Left ventricle myocardium inferior (tissue), 1 donor: ENCODE results near the gene STX2. TPM values are rescaled to one million over a fixed set of nuclear protein-coding genes. Genes with fewer than 3 reads are reported as not detected.

Experiments
- DNase-seq: peaks from one replicate; pipeline ENCODE4 v3.0.0-alpha.2; 2020
- H3K27ac ChIP-seq: fragments of 200-600 bp; replicated peaks from 2 replicates; pipeline ENCODE4 v1.8.0; 2021
- H3K27me3 ChIP-seq: fragments of 200-600 bp; 2 replicates; pipeline ENCODE4 v1.8.0; 2021; ENCODE audit warnings: low read depth
- H3K36me3 ChIP-seq: fragments of 200-600 bp; 2 replicates; pipeline ENCODE4 v1.8.0; 2021
- H3K4me1 ChIP-seq: fragments of 200-600 bp; 2 replicates; pipeline ENCODE4 v1.8.0; 2021
- H3K4me3 ChIP-seq: fragments of 200-600 bp; 2 replicates; pipeline ENCODE4 v1.8.0; 2021; ENCODE audit warnings: mild to moderate bottlenecking, moderate library complexity
- H3K9me3 ChIP-seq: fragments of 200-600 bp; replicated peaks from 2 replicates; pipeline ENCODE4 v1.8.0; 2021
- CTCF ChIP-seq: fragments of 200-600 bp; IDR thresholded peaks from 2 replicates; pipeline ENCODE4 v1.8.0; 2021; ENCODE audit warnings: antibody characterized with exemption, mild to moderate bottlenecking, borderline replicate concordance
- intact Hi-C: fragments of 100-400 bp; cut with micrococcal nuclease; formaldehyde crosslinking; loops from one replicate; pipeline ENCODE4 v1.11.0; 2022
- total RNA-seq: library from RNA; stranded (reverse); fragmentation: NEBNext Ultra II Directional; extraction: Animal tissue kit (Norgen Biotek cat#: 25700); gene quantifications from one replicate; pipeline ENCODE4 v1.2.1, GENCODE V29; 2021
- donor health status: DM: no; HTN: yes; CAD: no; lungs with severe emphysema.

The STX2 gene
- total RNA-seq, 1 donor from 2014 or later: 11.1 TPM

DNA sequence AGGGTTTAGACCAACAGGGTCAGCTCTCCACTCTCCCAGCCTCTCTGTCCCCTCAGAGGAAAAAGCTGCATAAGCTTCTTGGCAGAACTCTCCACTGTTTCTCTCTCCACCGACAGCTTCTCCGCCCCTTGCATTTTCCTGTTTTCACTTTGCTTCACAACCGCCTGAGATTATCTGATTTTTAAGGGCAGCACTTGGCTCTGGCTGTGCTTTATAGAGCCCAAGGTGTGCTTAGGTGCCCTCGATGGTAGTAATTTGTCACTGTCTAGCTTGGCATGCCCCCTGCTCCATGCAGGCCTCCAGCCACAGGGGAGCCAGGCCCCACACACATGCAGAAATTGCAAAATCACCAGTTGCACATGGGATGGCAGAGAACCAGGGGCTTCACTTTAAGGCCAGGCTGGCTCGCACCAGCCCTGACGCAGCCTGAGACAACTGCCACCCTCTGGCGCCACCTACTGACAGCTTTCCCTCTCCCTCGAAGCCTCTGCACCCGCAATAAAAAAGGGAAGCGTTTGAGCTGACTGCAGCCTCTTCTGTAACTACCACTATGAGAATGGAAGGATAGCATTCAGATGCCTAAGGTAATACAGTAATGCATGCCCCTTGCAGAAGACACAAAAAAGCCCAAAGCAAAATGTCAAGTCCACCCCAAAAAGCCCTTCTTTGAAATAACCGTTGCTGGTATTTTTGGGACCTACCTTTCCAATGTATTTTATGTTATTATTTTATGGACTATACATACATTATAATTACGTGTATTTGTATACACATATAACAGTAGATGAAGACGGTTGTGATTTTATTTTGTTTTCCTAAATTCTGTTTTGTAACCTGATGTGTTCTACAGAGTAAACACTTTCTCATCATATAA, 90.9 kb downstream of the STX2 start:
- peak; percentile 88 for TF ChIP-seq CTCF
- H3K27me3 ChIP-seq: peaks cover 84% of the 10 kb centered on the region

DNA sequence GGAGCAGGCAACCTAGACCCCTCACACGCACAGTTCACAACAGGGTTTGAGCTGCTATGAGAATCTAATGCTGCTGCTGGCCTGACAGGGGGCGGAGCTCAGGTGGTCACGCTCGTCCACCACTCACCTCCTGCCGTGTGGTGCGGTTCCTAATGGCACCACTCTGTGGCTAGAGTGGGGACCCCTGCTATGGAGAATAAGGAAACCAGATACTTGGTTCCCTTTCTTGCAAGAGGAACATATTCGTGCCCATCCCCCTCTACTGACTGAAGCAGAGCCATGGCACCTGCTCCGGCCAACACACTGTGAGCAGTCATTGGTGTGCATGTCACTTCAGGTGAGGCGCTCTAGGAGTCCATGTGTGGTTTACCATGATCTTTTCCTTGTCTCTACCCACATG, 92.5 kb downstream of the STX2 start:
- no peak for DNase-seq
- Histone ChIP-seq H3K4me1 (peaks cover 4% of the 10 kb centered on the region), H3K4me3 (no peak overlapping the region), H3K27ac (no peak overlapping the region), H3K36me3 (no peaks in the 10 kb centered on the region), H3K9me3 (peaks cover 3% of the 10 kb centered on the region), H3K27me3 (peaks cover 72% of the 10 kb centered on the region)
- intact Hi-C loops: loop anchor here (5.0 kb wide), 1 partner anchor 344 kb away; no protein-coding TSS in a partner anchor
- TF ChIP-seq CTCF: no peak

More for the DNA sequence above, 90.9 kb downstream of the STX2 start:
- no peaks in the 10 kb centered on the region for H3K36me3 ChIP-seq
- intact Hi-C loops: loop anchor here (5.0 kb wide), 1 partner anchor 346 kb away; no protein-coding TSS in a partner anchor
- no peak overlapping the region for H3K4me3 ChIP-seq
- peaks cover 4% of the 10 kb centered on the region for H3K4me1 ChIP-seq
- H3K9me3 ChIP-seq: peaks cover 3% of the 10 kb centered on the region
- no peak overlapping the region for H3K27ac ChIP-seq
- DNase-seq: peak; percentile 79

DNA sequence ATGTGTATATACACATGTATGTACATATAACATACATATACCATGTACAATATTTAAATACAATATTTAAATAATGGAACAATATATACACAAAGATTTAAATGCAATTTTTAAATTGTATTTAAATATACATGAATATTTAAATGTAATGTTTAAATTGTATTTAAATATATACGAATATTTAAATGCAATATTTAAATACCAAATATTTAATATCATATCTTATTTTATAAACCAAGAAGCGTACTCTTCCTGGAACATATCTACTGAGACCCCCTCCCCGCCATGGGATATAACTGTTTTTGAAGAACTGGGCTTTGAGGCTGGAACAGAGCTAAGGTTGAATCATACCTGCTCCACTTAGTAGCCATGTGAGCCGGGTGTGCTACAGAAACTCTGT, 93.1 kb downstream of the STX2 start:
- H3K9me3 ChIP-seq: peaks cover 3% of the 10 kb centered on the region
- intact Hi-C loops: loop anchor here (5.0 kb wide), 1 partner anchor 344 kb away; no protein-coding TSS in a partner anchor

DNA sequence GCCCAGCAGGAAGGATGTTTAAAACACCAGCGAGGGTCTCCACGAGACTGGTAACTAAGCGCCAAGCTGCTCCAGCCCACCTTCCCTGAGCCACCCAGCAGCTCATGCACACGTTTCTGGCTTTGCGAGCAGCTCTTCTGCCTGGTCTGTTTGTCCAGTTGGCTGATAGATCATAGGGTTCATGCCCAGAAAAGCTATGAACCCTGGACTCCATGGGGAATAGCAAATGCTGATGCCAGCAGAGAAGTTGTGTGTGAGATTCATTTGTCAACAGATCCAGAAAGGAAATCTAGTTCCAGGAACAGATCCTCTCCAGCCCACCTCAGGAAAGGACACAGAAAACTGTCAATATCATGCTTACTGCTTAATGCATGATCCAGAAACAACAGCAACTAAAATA, 94.8 kb downstream of the STX2 start:
- Histone ChIP-seq H3K9me3 (peaks cover 3% of the 10 kb centered on the region), H3K27me3 (peaks cover 68% of the 10 kb centered on the region), H3K4me3 (no peak overlapping the region), H3K4me1 (peaks cover 4% of the 10 kb centered on the region), H3K27ac (no peak overlapping the region), H3K36me3 (no peaks in the 10 kb centered on the region)
- TF ChIP-seq CTCF: no peak
- intact Hi-C loops: no loop called here
- DNase-seq: no peak

More for the DNA sequence above, 93.1 kb downstream of the STX2 start:
- TF ChIP-seq CTCF: no peak
- no peak for DNase-seq
- peaks cover 4% of the 10 kb centered on the region for H3K4me1 ChIP-seq
- H3K4me3 ChIP-seq: no peak overlapping the region
- H3K36me3 ChIP-seq: no peaks in the 10 kb centered on the region
- H3K27ac ChIP-seq: no peak overlapping the region
- H3K27me3 ChIP-seq: peaks cover 67% of the 10 kb centered on the region

GRCh38 chr12:130743606-130744005, 95.4 kb downstream of the STX2 start:
- H3K4me3 ChIP-seq: no peak overlapping the region
- TF ChIP-seq CTCF: no peak
- peaks cover 9% of the 10 kb centered on the region for H3K9me3 ChIP-seq
- intact Hi-C loops: no loop called here
- H3K36me3 ChIP-seq: no peaks in the 10 kb centered on the region
- H3K4me1 ChIP-seq: peaks cover 4% of the 10 kb centered on the region
- DNase-seq: no peak
- H3K27ac ChIP-seq: no peak overlapping the region
- peaks cover 68% of the 10 kb centered on the region for H3K27me3 ChIP-seq
